ENCODE measurements around the gene PRKG1.
"Not testable (repeated sequence)": the region's sequence is repeated elsewhere in the genome, so short reads cannot be mapped to it uniquely, and the experiment has no call there.

PRKG1 gene

DNA sequence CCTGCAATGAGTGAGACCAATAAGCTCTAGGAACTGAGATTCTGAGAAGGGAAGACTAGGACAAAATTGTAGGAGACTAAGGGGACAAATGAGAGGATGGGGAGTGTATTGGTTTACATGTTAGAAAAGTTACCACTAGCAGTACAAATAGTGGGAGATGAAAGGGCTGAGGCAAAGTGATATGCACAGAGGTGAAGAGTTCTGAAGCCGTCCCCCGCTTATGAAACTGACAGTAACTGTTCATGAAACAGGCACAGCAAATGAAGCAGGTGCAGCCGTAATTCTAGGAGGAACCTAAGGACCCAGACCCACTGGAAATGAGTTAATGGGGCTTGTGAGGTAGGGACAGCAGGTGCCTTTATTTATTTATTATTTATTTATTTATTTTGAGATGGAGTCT is 211.3 kb downstream of the PRKG1 start:
- no peak for DNase-seq

DNA sequence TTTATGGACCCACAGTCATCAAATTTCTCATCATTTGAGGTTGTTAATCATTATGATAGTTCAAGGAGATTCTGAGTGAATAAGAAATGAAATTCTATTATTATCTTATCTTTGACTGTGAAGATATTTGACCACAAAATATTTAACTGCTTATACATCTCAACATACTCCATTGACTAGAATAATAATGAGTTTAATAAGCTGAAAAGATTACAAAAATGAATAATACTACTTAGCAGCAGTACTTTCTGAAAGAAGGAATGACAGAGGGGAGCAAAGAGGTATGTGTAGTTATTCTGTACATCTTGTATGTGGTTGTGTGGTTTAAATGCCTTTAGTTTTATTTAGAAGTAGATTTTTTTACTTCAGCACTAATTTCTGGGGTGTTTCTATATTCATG is 214.2 kb downstream of the PRKG1 start:
- no peak for DNase-seq

DNA sequence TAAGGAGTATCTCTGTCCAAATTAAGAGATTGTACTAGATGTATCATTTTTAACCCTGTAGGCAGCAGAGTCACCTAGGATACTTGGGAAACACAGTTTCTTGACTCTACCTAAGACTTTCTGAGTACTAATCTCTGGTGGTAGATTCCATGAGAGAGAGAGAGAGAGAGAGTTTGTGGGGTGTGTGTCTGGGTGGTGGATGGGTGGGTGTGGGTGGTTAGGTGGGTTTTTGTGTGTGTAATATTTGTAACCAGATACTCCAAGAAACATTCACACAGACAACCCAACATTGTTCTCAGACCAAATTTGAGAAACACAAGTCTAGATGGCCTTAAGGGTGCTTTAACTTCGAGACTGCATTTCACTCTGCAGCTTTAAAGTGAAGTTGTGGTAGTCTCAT is 215.2 kb downstream of the PRKG1 start:
- DNase-seq = no peak

DNA sequence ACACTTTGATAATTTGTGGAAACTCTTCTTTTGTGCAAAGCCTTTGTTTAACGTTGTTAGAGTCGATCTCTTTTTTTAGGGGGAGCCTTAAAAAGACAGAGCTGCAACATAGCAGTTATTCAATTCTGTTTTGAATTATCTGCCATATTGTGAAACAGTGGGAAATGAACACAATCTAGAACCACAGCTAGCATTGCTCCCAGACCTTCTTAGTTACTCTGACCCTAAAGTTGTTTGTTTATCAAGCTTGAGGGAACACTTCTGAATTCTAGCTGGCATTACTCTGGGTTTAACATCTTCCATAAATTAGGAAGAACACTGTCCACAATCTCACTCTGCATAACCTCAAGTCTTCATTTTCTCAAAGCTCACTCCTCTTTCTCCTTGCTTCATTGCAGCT is 217.7 kb downstream of the PRKG1 start:
- DNase-seq = no peak

DNA sequence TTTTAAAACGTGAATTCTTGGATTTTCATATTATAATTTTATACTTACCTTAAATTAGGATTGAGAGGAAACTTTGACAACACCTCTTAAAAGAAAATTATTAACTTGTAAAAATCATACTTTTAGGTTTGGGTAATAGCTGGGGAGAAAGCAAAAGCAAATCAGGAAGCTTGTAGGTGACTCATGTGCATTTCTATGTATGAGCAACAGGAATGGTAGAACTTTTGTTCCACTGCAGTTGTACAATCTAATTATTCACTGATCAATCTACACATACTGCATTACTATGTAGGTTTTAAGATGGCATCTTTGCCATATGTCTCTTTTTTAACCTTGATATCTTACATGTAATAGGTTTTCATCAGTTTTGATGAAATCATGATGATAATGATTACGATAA is 223.2 kb downstream of the PRKG1 start:
- no peak for DNase-seq

DNA sequence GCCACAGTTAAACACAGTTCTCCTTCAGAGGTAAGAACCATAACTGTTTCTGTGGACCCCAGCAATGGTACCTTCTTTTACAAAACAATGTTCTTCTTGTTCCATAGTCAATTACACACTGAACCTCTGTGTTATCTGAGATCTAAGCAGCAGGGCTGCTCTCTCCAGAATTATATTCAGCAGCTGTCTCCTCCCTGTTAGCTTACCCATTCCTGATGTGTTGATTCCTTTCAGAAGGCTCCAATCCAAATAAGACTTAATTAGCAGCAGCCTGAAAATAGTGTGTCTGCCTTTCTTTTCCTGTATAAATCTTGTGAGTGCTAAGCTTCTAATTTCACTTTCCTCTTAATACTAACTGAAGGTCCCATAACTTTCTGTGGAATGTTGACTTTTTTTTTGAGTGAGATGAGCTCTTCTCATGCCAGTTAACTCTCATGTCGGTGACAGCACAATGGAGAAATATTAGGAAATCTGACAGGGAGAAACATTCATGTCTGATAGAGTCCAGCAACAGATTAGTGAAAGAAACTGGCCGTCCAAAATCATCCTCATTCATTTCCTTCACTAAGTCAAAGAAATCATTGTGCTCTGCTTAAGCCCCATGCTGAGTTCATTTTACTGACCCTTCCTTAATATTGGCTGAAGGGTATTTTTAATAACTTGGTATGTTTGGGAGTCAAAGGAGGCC is 226.5 kb downstream of the PRKG1 start:
- DNase-seq = no peak

DNA sequence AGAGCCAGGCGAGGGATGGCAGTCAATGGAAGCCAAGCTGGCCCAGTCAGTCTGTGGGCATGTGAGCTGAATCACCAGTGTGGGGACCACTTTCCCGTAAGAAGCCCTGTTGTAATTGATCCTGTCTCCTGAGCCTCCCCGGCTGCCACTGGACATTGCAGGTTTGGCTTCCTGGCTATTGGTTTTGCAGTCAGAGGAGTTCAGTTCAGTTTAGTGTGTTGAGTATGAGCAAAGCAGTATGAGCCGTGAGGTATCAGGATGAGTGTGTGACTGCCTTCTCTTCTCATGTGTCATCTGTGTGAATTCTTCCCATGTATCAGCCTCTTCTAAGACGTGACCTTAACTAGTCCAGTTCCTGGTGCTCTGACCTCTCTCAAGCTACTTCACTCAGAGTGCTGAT is 227.4 kb downstream of the PRKG1 start:
- DNase-seq = no peak

DNA sequence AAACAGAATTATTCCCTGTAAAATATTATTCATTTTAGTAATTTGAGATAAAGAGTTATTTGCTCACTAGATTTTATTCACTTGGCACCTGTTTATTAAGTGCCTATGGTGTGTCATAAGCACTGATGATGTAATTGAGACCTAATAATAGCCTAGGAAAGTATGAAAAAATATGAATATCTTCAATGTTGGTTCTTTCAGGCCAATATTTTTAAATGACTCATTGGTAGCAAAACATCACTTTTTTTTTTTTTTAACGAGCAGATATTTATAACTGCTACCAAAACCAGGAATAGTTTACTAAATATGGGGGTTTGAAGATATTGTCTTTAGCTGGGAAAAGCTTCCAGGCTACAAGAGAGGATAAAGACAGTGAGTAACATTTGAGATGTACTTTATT is 228.0 kb downstream of the PRKG1 start:
- DNase-seq = no peak

DNA sequence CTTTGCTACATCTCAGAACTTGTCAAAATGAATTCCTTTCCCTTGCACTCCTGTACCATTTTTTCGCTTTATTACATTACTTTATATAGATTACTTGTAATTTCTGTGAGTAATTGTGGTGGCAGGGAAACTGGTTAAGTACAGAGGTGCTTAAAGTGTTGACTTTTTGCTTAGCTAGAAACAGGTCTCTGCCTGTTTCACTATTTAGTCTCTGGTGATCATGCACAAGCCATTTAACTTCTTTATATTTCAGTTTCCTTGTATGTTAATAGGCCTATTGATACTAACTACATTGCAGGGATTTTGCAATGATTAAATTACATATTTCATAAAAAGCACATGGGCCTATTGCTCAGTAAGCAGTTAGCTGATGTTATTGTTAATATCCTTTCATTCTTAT is 233.8 kb downstream of the PRKG1 start:
- DNase-seq = no peak

DNA sequence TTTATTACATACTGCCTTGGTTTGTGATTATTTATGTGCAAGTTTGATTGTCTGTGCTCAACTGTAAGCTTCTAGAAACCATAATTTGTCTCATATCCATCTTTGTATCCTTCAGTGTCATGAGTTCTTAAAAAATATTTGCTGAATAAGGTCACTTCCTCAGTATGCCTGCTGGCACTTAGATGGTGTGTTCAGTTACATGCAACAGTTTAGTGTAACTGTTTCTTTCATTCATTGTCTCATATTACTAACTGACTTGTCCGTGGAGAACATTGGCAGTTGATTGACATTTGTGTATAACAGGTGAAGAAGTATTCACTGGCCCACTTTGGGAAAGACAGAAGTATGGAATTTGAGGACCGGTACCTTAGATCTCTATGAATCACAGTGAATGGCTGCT is 236.9 kb downstream of the PRKG1 start:
- DNase-seq = no peak

DNA sequence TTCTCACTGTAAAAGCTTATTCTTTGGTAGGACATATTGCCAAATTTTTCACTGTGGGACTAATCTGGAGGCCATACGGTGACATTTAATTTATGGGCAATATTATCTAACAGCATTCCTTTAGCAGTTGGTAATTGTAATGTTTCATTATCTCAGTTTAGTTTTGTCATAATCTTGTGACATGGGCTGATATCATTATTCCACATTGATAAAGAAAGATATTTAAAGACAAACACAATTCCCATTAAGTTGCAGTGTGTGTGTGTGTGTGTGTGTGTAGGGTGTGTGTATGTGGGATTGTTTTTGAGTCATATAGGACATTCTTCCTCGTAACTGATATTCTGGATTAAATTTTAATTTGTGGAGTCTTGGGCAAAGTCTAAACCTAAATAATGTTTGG is 238.5 kb downstream of the PRKG1 start:
- DNase-seq = no peak

DNA sequence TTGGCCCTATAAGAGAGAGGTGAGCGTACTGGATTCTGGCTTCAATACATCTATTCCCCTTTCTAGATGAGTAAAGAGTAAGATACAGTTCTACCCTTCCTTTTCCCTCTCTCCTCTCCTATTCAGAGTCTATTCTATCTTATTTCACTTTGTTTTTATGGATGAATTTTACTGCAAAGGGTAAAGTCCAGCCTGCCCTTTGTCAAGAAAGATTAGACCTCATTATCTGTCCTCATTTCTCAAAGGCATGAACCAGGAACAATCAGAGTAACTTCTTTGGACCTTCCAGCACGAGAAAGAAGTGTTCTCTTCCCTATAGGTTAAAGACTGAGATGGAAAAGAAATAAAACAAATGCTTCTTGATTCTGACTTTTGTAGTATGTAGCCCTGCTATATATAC is 239.0 kb downstream of the PRKG1 start:
- DNase-seq = no peak

DNA sequence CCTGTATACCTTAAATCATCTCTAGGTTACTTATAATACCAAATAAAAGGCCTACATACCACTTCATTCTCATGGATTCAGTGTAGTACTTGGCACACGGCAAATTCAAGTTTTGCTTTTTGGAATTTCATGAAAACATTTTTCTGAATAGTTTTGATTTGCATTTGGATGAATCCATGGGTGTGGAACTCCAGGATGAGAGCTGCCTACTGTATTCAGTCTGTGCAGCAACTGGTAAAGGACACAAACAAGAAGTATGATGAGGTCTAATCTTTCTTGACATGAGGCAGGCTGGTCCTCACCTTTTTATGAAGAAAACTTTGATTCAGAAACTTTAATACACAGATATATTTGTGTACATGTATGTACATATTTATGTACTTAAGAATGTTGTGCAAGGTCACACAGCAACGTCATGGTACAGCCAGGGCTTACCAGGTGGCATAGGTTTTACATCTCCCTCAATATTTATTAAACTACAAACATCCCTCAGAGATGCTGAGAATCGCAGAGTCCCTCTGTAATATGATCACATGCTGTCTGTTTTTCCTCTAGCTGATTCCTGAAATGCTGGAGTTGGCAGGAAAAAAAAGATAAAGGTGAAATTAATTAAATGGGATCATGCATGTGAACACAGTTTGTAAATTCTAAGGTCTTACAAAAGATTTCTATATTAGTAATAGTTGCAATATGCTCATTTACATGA is 239.6 kb downstream of the PRKG1 start:
- DNase-seq = no peak

DNA sequence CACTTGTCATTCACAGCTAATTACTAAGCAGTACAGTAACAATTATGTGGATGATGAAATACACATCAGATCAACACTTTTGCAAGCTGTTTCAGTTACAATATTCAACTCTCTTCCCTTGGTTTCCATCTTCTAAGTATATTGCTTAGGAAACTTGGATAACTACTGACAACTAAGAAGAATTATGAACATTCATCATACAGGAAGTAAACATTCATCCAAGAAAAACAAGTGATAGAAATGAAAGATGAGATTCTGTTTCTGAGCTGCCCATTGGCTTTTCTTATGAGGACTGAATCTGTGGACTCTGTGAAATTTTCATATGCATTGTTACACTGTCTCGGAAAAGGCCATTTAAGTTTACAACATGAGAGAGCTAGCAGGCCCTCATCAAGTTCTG is 240.2 kb downstream of the PRKG1 start:
- DNase-seq = no peak

DNA sequence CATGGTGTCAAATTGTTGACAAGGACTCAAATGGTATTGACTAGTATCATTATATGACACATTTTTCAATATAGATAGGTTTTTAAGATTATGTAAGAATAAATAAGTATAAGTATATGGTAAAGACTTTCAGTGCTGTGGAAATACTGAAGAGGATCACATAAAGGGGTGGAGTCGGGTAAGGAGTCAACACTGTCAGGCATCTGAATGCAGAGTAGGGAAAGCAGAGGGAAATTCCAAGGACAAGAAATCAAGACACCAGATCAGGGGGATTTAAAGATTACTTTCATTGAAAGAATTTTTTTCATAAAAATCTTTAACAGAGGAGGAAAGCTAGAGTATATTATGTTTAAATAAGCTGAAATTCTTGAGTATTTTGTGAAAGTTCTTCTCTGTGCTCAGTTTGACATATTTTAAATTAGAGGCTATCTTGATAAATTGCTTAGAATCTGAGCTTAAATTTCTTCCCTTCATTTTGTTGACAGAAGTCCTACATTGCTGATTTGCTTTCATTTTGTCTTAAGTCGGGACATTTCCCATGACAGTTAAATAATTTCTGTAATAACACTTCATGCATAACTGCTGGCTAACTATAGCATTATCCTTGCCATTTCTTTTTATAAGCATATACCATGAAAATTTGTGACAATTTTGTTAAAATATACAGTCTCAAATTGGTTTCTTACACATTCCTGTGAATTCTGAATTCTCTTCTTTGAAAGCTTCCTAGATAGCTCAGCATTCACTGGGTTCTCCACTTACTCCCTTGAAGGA is 244.3 kb downstream of the PRKG1 start:
- no peak for DNase-seq

DNA sequence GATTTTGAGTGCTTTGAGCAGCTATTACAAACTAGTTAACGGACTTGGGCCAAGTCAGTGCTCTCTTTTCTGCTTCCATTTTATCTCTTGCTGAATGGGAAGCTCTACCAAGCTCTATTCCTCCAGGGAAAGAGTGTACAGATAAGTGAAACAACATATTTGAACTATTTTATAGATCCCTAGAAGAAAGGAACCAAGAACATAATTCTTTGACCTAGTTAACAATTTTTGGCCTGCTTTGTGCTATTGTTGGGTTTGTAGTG is 244.8 kb downstream of the PRKG1 start:
- no peak for DNase-seq

DNA sequence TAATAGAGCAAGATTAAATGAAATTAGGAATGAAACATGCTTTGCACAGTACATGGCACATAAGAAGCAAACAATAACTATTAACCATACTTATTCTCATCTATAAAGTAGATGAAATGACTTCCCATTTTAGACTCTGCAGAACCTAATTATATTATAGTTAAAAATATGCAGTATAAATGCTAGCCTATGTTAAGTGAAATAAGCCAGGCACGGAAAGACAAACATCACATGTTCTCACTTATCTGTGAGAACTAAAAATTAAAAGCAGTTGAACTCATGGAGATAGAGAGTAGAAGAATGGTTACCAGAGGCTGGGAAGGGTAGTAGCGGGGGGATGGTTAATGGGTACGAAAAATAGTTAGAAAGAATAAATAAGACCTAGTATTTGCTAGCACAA is 247.0 kb downstream of the PRKG1 start:
- DNase-seq = no peak

DNA sequence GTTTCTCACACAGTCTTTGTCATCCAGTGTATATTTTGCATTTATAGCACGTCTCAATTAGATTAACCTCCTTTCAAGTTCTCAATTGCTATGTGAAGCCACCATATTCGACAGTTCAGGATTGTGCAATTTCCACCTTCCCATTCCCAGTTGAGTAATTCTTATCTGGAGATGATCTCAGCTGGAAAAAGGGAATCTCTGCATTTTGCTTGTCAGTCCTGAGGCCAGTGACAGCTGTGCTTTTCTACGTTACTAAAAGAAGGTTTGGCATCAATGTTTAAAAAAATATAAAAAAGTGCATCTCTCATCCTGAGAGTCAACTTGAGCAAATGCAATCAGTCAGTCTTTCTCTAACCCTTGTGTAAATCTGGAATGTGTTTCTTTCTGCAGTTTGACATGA is 247.7 kb downstream of the PRKG1 start:
- no peak for DNase-seq

DNA sequence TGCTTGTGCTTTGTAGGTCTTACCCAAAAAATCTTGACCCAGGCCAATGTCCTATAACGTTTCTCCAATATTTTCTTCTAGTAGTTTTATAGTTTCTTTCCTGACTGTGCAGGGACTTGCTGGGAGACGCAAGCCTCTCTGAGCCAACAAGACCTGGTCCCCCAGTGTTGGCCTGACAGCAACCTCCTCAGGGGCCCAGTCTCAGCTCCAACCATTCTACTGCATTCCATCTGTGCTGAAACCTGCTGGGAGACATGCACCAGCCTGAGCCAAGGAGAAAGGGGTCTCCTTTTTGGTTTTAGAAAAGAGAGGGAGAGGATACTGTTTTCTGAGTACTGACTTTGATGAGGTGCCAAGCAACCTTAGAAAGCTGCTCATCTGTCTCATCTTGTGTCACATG is 251.4 kb downstream of the PRKG1 start:
- DNase-seq = no peak

DNA sequence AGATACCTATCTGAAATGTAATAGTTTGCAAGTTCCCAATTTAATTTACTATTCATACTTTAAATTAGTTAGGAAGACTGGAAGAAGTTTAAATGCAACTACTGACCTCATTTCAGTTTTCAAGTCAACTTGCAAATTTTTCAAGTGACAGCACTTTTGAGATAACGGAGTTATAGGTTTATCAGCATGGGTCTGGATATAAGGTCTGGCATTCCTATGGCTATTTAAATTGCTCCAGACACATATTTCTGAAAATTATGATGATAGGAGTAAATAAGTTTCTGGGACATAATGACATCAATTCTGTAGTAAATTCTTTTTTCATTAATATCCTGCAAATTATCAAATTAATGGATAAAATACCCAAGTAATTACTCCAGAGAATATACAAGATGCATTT is 251.9 kb downstream of the PRKG1 start:
- no peak for DNase-seq

DNA sequence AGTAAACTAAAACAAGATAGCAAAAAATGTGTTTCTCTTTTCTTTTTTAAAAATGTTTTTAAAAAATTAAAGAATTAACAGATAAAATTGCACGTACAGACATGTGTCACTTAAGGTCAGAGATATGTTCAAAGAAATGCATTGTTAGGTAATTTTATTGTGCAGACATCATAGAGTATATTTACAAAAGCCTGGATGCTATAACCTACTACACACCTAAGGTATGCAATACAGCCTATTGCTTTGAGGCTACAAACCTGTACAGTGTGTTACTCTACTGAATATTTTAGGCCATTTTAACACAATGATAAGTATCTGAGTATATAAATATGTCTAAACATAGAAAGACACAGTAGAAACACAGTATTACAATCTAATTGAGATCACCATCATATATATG is 253.1 kb downstream of the PRKG1 start:
- no peak for DNase-seq

DNA sequence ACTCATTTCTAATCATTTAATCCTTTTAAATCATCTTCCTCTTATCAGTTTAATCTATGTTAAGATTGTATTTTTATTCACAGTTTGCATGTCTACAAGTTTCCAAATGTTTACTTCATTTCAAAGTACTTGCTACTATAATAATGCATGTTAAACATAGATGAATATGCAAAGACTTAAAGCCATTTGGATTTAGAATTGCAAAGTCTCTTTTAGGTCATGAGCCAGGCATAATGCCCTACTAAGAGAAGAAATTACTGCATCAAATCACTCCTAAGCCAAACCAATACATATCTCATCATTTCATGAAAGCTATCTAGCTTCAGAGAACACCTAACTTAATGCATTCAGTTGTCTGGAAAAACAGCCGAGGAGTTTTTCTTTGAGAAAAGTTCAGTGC is 266.1 kb downstream of the PRKG1 start:
- no peak for DNase-seq

DNA sequence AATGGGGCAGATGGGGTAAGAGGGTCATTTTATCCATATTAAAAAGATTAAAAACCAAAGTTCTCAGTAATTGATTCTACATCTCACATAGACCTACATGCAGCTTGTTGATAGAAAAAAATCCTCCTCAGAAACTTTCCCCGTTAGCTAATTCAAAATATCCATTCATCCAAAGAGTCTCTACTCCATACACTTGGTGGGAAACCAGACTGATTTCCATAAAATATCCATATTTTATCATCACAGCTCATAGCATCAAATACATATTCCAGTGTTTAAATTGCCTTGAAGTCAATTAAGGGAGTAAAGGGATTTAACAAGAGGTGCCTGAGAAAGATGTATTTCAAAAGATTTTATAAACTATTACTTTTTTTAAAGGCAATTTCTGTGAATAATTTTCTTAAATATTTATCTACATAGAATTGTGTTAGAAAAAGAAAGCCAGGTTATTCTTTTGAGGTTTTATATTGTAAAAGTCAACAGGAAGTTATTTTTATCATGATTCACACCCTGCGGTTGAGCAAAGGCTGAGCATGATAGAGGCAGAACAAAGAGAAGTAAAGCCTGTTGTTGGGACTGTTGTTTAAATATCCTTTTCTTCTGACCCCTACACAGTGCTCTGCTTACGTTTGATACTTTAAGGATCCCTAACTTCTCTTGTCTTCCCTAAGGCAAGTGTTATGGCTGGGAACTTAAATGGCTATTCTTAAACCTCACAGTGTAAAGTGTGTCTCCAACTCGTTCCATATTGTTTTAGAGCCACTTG is 266.7 kb downstream of the PRKG1 start:
- no peak for DNase-seq

DNA sequence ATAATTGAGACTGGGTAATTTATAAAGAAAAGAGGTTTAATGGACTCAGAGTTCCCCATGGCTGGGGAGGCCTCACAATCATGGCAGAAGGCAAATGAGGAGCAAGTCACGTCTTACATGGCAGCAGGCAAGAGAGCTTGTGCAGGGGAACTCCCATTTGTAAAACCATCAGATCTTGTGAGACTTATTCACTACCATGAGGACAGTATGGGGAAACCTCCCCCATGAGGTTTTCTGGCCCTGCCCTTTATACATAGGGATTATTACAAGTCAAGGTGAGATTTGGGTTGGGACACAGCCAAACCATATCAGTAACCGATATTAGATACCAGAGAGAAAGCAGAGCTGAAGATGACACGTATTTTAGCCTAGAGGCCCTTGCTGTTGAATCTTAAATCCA is 267.5 kb downstream of the PRKG1 start:
- not testable (repeated sequence) for DNase-seq

Measured in activated naive CD4-positive, alpha-beta T cell (primary cell).